HEK293 (cell line): Measurements from ENCODE around the gene SCRN1.

Experiments used
- CTCF ChIA-PET: fragments of 350-600 bp; formaldehyde crosslinking; extraction: SDS; loops from one replicate; lab custom pipeline; 2021; ENCODE audit warnings: antibody characterized with exemption; lab: Yijun Ruan, JAX
- POLR2A ChIA-PET: fragments of 300-600 bp; formaldehyde crosslinking; extraction: SDS; loops from one replicate; lab custom pipeline; 2020; ENCODE audit warnings: antibody characterized with exemption, inconsistent platforms; lab: Yijun Ruan, JAX
- H3K27ac ChIP-seq: fragments of 200-500 bp; sonication (Bioruptor generic); 2 replicates; pipeline ENCODE4 v1.5.1; 2014; ENCODE audit warnings: low read depth, low read length, control low read depth, inconsistent platforms; ENCODE audit errors: extremely low read depth
- H3K36me3 ChIP-seq, 2 experiments: fragments of 200-500 bp in 1 of 2; sonication (Bioruptor generic) in 1 of 2; 1 replicate in 1 of 2; 2 replicates in 1 of 2; pipeline ENCODE4 v1.5.1; 2014 to 2017; ENCODE audit warnings: inconsistent platforms in 2 of 2, low read length in 2 of 2; ENCODE audit not compliant: control insufficient read depth in 2 of 2, insufficient read depth in 1 of 2
- H3K4me1 ChIP-seq: fragments of 200-500 bp; sonication (Bioruptor generic); 2 replicates; pipeline ENCODE4 v1.5.1; 2014; ENCODE audit warnings: mild to moderate bottlenecking, low read length, inconsistent platforms; ENCODE audit not compliant: control insufficient read depth, insufficient read depth
- H3K4me3 ChIP-seq: 2 replicates; pipeline ENCODE4 v1.5.1; 2011; ENCODE audit warnings: low read depth, mild to moderate bottlenecking, control low read depth, low read length, moderate library complexity
- H3K9me3 ChIP-seq: fragments of 200-500 bp; sonication (Bioruptor generic); 2 replicates; pipeline ENCODE4 v1.5.1; 2014; ENCODE audit warnings: low read depth, low read length, inconsistent platforms; ENCODE audit not compliant: control insufficient read depth, insufficient read depth
- PBX3 ChIP-seq: sonication (generic); formaldehyde crosslinking; IDR thresholded peaks from 2 replicates; pipeline ENCODE4 v1.8.1; 2022; ENCODE audit warnings: mild to moderate bottlenecking, moderate library complexity, missing genetic modification reagents
- PRDM6 ChIP-seq: fragments of 450-650 bp; formaldehyde crosslinking; IDR thresholded peaks from 2 replicates; pipeline ENCODE4 v1.5.1; 2017; ENCODE audit warnings: missing biosample characterization, missing genetic modification characterization
- WT1 ChIP-seq: fragments of 450-650 bp; formaldehyde crosslinking; IDR thresholded peaks from 2 replicates; pipeline ENCODE4 v1.5.1; 2016; ENCODE audit warnings: missing biosample characterization, missing genetic modification characterization
- YY1 ChIP-seq: fragments of 450-650 bp; formaldehyde crosslinking; IDR thresholded peaks from 2 replicates; pipeline ENCODE4 v1.5.1; 2018; ENCODE audit warnings: missing biosample characterization, missing genetic modification characterization
- ZBTB11 ChIP-seq: fragments of 450-650 bp; formaldehyde crosslinking; conservative IDR thresholded peaks from 2 replicates; pipeline ENCODE4 v1.5.1; 2016; ENCODE audit warnings: low read depth, missing biosample characterization, missing genetic modification characterization
- ZNF140 ChIP-seq: fragments of 450-650 bp; formaldehyde crosslinking; IDR thresholded peaks from 2 replicates; pipeline ENCODE4 v1.5.1; 2016; ENCODE audit warnings: missing biosample characterization, missing genetic modification characterization
- ZNF391 ChIP-seq: fragments of 450-650 bp; formaldehyde crosslinking; IDR thresholded peaks from 2 replicates; pipeline ENCODE4 v1.5.1; 2016; ENCODE audit warnings: low read depth, missing biosample characterization, missing genetic modification characterization, borderline replicate concordance
- ZNF549 ChIP-seq: fragments of 450-650 bp; IDR thresholded peaks from 2 replicates; pipeline ENCODE4 v1.5.1; 2018; ENCODE audit warnings: missing biosample characterization, missing genetic modification characterization, mild to moderate bottlenecking, inconsistent platforms, moderate library complexity
- ZNF777 ChIP-seq: fragments of 450-650 bp; formaldehyde crosslinking; IDR thresholded peaks from 2 replicates; pipeline ENCODE4 v1.5.1; 2017; ENCODE audit warnings: missing biosample characterization, missing genetic modification characterization, borderline replicate concordance

SCRN1 gene

GRCh38 chr7:29969738-29970137 lies 19.9 kb downstream of the SCRN1 start:
- ChIA-PET POLR2A (interaction anchor here (1.1 kb wide), 1 partner anchor 18 kb away, joined by 3 read pairs; no protein-coding TSS in a partner anchor), CTCF (interaction anchor here (0.6 kb wide), 1 partner anchor 43 kb away, joined by 3 read pairs; no protein-coding TSS in a partner anchor)
- Histone ChIP-seq H3K4me1 (0 out of 2 replicates have a peak, but pooled peaks cover 2% of the 10 kb centered on the region), H3K36me3 (peaks cover 18 to 26% of the 10 kb centered on the region in 2 experiments), H3K9me3 (no peaks in the 10 kb centered on the region; the same call in 1 of the 2 replicates), H3K27ac (no peak overlapping the region), H3K4me3 (no peak overlapping the region)
- TF ChIP-seq ZNF549 (tag by site-specific recombination): no peak
- TF ChIP-seq PRDM6 (tag by site-specific recombination): no peak
- no peak for TF ChIP-seq ZNF140 (tag by site-specific recombination)

- TF ChIP-seq ZBTB11 (tag by site-specific recombination): no peak
- no peak for TF ChIP-seq YY1 (tag by site-specific recombination)
- ChIA-PET POLR2A (interaction anchor here (1.1 kb wide), 1 partner anchor 19 kb away, joined by 3 read pairs; no protein-coding TSS in a partner anchor), CTCF (interaction anchor here (0.6 to 1.5 kb wide), 4 partner anchors 9 to 690 kb away, joined by 3 to 5 read pairs (median 3); no protein-coding TSS in a partner anchor)
- H3K4me1 ChIP-seq: 0 out of 2 replicates have a peak, but pooled peaks cover 2% of the 10 kb centered on the region
- no peak overlapping the region for H3K27ac ChIP-seq
- H3K9me3 ChIP-seq: no peaks in the 10 kb centered on the region; the same call in 1 of the 2 replicates
- H3K36me3 ChIP-seq: peaks cover 22 to 26% of the 10 kb centered on the region in 2 experiments
- no peak overlapping the region for H3K4me3 ChIP-seq
Measured at GRCh38 chr7:29968683-29969395, 20.8 kb downstream of the SCRN1 start.

GRCh38 chr7:29965030-29965429 lies 24.6 kb downstream of the SCRN1 start:
- POLR2A ChIA-PET: no interaction called here
- Histone ChIP-seq H3K9me3 (no peaks in the 10 kb centered on the region), H3K27ac (no peak overlapping the region), H3K4me1 (no peaks in the 10 kb centered on the region), H3K4me3 (no peak overlapping the region), H3K36me3 (peaks cover 22 to 34% of the 10 kb centered on the region in 2 experiments)
- CTCF ChIA-PET: no interaction called here
- TF ChIP-seq ZNF777 (tag by site-specific recombination) (no peak), PBX3 (CRISPR knock-in tag) (no peak), ZBTB11 (tag by site-specific recombination) (no peak), WT1 (no peak), ZNF391 (tag by site-specific recombination) (no peak)
